Measurements from ENCODE around the gene ACTL9.

DNA sequence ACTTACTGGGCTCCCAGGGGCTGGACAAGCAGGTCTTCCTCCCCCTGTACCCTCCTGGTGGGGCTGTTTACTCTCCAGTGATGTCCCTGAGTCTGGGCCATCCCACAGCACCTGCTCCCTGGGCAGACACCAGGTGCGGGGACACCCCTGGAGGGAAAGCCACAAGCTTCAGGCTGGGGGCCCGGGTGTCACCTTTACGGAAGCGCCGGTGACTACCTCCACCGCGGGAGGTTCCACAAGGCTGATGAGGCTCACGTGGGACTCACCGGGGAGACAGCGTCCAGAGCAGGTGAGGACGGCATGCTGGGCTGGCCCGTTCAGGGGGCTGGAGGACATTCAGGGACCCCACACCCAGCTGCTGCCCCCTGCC is 43.3 kb downstream of the ACTL9 start:
- TF ChIP-seq, protein P1, sequence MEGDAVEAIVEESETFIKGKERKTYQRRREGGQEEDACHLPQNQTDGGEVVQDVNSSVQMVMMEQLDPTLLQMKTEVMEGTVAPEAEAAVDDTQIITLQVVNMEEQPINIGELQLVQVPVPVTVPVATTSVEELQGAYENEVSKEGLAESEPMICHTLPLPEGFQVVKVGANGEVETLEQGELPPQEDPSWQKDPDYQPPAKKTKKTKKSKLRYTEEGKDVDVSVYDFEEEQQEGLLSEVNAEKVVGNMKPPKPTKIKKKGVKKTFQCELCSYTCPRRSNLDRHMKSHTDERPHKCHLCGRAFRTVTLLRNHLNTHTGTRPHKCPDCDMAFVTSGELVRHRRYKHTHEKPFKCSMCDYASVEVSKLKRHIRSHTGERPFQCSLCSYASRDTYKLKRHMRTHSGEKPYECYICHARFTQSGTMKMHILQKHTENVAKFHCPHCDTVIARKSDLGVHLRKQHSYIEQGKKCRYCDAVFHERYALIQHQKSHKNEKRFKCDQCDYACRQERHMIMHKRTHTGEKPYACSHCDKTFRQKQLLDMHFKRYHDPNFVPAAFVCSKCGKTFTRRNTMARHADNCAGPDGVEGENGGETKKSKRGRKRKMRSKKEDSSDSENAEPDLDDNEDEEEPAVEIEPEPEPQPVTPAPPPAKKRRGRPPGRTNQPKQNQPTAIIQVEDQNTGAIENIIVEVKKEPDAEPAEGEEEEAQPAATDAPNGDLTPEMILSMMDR (IDR thresholded peaks at IDR 0.05) = no peak
- no peak for TF ChIP-seq POLR2A (IDR thresholded peaks at IDR 0.05)
